ENCODE data around the gene TCF25. TPM values are rescaled to one million over a fixed set of nuclear protein-coding genes. Genes with fewer than 3 reads are reported as not detected.

Gene TCF25
- total and polyA plus RNA-seq, 2 experiments from 2014 or later: 95.4 to 143 TPM

DNA sequence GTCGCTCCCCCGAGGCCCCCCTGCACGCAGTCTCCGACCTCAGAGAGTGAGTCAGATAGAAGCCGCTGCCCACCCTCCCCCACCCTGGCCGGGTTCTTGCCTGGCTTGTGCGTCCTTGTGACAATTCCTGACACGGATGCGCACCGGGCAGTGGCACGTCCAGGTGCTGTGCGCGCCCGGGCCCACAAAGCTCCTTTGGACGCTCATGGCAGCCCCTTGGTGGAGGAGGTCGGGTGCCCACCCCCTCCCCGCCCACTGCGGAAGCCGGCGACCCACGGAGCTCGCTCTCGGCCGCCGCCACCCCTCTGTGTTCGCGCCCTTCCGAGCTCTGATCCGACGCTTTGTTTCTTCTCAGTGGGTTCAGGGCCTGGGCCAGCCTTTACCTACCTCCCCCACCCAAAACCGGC is 49.1 kb downstream of the TCF25 start (continued):
- no peak for TF ChIP-seq EZH2 (IDR thresholded peaks at IDR 0.05; ENCODE audit: low read depth, unreplicated experiment)

DNA sequence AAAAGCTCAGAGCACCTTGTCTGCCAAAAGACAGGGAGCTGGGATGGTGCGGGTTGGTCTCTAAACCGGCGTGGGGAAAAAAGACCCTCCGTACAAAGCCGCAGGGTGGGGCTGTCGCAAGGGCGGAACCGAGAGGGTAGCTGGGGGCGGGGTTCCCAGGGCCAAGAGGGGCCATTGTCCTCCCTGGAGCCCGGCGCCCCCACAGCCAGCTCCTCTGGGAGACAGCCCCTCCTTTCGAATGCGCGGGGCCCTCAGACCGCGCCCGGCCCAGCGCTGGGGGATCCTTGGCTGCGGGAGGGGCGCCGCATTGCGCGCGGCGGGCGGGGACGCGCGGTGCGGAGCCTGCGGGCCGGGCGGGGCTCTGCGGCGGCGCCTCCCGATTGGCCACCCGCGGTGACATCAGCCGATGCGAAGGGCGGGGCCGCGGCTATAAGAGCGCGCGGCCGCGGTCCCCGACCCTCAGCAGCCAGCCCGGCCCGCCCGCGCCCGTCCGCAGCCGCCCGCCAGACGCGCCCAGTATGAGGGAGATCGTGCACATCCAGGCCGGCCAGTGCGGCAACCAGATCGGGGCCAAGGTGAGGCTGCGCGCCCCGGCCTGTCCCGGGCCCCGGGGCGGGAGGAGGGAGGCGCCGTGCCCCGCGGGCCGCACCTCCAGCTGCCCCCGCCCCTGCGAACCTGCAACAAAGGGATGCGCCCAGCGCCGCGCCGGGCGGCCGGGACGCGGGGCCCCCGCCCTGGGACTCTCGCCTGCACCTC is 49.7 kb downstream of the TCF25 start, which contains the start of gene TUBB3:
Gene TUBB3 (plus strand): TSS at position 459 of the 756 bp plus-strand sequence. CDS start 60 bp downstream, at position 519.
- H3K9me2 ChIP-seq (ENCODE audit: insufficient read depth): no peaks in the 10 kb centered on the region
- peak; percentile 4 for ATAC-seq
- no peak within 1 kb of the TSS for H3K27ac Mint-ChIP-seq
- H3K4me1 ChIP-seq (ENCODE audit: insufficient read depth): peaks cover 28% of the 10 kb centered on the region
- H3K9me3 Mint-ChIP-seq: no peaks in the 10 kb centered on the region
- peak; percentile 91 for DNase-seq (ENCODE audit: low spot score)
- peaks cover 42% of the 10 kb centered on the region for H3K27me3 Mint-ChIP-seq (ENCODE audit: insufficient read depth, low read depth, poor library complexity)
- peaks cover 15% of the 10 kb centered on the region for H3K79me2 ChIP-seq (replicated peaks; ENCODE audit: insufficient read depth)
- no peaks in the 10 kb centered on the region for H3K36me3 ChIP-seq (ENCODE audit: insufficient read depth)
- H3K27me3 ChIP-seq (ENCODE audit: insufficient read depth): peaks cover 25% of the 10 kb centered on the region
- H3F3A ChIP-seq (replicated peaks; ENCODE audit: low read depth): peaks cover 8% of the 10 kb centered on the region; the same call in 1 of the 2 replicates
- no peak within 1 kb of the TSS for H3K27ac ChIP-seq (ENCODE audit: low read depth)
- H3K36me3 Mint-ChIP-seq (ENCODE audit: low read depth): no peaks in the 10 kb centered on the region
- H3K4me2 ChIP-seq: peak within 1 kb of the TSS; percentile 92
- H3K4me3 Mint-ChIP-seq: peak within 1 kb of the TSS; percentile 87
- H2AFZ ChIP-seq: peak within 1 kb of the TSS; percentile 83; the same call in 1 of the 2 replicates
- H4K20me1 ChIP-seq (replicated peaks; ENCODE audit: insufficient read depth): peaks cover 13% of the 10 kb centered on the region; the same call in 1 of the 2 replicates
- H3K4me1 Mint-ChIP-seq: peaks cover 16% of the 10 kb centered on the region
- peak within 1 kb of the TSS; percentile 86 for H3K4me3 ChIP-seq
- TF ChIP-seq CREB1 (CRISPR knock-in tag; IDR thresholded peaks at IDR 0.05; ENCODE audit: low read depth): peak; percentile 73
- TF ChIP-seq, protein P1, sequence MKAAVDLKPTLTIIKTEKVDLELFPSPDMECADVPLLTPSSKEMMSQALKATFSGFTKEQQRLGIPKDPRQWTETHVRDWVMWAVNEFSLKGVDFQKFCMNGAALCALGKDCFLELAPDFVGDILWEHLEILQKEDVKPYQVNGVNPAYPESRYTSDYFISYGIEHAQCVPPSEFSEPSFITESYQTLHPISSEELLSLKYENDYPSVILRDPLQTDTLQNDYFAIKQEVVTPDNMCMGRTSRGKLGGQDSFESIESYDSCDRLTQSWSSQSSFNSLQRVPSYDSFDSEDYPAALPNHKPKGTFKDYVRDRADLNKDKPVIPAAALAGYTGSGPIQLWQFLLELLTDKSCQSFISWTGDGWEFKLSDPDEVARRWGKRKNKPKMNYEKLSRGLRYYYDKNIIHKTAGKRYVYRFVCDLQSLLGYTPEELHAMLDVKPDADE (IDR thresholded peaks at IDR 0.05): no peak
- TF ChIP-seq NANOG (IDR thresholded peaks at IDR 0.05; ENCODE audit: borderline replicate concordance): no peak
- no peak for TF ChIP-seq STAT1 (IDR thresholded peaks at IDR 0.05; ENCODE audit: unreplicated experiment)
- no peak for TF ChIP-seq EZH2 (IDR thresholded peaks at IDR 0.05; ENCODE audit: low read depth, unreplicated experiment)
- no peak for TF ChIP-seq ZNF331 (CRISPR knock-in tag; IDR thresholded peaks at IDR 0.05; ENCODE audit: low read depth)
- peak; percentile 92 for TF ChIP-seq POLR2AphosphoS5 (IDR thresholded peaks at IDR 0.05; ENCODE audit: low read depth)
- TF ChIP-seq, protein P2, sequence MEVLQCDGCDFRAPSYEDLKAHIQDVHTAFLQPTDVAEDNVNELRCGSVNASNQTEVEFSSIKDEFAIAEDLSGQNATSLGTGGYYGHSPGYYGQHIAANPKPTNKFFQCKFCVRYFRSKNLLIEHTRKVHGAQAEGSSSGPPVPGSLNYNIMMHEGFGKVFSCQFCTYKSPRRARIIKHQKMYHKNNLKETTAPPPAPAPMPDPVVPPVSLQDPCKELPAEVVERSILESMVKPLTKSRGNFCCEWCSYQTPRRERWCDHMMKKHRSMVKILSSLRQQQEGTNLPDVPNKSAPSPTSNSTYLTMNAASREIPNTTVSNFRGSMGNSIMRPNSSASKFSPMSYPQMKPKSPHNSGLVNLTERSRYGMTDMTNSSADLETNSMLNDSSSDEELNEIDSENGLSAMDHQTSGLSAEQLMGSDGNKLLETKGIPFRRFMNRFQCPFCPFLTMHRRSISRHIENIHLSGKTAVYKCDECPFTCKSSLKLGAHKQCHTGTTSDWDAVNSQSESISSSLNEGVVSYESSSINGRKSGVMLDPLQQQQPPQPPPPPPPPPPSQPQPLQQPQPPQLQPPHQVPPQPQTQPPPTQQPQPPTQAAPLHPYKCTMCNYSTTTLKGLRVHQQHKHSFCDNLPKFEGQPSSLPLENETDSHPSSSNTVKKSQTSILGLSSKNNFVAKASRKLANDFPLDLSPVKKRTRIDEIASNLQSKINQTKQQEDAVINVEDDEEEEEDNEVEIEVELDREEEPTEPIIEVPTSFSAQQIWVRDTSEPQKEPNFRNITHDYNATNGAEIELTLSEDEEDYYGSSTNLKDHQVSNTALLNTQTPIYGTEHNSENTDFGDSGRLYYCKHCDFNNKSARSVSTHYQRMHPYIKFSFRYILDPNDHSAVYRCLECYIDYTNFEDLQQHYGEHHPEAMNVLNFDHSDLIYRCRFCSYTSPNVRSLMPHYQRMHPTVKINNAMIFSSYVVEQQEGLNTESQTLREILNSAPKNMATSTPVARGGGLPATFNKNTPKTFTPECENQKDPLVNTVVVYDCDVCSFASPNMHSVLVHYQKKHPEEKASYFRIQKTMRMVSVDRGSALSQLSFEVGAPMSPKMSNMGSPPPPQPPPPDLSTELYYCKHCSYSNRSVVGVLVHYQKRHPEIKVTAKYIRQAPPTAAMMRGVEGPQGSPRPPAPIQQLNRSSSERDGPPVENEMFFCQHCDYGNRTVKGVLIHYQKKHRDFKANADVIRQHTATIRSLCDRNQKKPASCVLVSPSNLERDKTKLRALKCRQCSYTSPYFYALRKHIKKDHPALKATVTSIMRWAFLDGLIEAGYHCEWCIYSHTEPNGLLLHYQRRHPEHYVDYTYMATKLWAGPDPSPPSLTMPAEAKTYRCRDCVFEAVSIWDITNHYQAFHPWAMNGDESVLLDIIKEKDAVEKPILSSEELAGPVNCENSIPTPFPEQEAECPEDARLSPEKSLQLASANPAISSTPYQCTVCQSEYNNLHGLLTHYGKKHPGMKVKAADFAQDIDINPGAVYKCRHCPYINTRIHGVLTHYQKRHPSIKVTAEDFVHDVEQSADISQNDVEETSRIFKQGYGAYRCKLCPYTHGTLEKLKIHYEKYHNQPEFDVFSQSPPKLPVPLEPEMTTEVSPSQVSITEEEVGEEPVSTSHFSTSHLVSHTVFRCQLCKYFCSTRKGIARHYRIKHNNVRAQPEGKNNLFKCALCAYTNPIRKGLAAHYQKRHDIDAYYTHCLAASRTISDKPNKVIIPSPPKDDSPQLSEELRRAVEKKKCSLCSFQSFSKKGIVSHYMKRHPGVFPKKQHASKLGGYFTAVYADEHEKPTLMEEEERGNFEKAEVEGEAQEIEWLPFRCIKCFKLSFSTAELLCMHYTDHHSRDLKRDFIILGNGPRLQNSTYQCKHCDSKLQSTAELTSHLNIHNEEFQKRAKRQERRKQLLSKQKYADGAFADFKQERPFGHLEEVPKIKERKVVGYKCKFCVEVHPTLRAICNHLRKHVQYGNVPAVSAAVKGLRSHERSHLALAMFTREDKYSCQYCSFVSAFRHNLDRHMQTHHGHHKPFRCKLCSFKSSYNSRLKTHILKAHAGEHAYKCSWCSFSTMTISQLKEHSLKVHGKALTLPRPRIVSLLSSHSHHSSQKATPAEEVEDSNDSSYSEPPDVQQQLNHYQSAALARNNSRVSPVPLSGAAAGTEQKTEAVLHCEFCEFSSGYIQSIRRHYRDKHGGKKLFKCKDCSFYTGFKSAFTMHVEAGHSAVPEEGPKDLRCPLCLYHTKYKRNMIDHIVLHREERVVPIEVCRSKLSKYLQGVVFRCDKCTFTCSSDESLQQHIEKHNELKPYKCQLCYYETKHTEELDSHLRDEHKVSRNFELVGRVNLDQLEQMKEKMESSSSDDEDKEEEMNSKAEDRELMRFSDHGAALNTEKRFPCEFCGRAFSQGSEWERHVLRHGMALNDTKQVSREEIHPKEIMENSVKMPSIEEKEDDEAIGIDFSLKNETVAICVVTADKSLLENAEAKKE (CRISPR knock-in tag; IDR thresholded peaks at IDR 0.05): no peak
- TF ChIP-seq ZNF114 (CRISPR knock-in tag; IDR thresholded peaks at IDR 0.05): no peak
- no peak for TF ChIP-seq JUNB (IDR thresholded peaks at IDR 0.05; ENCODE audit: unreplicated experiment)
- TF ChIP-seq, protein P3, sequence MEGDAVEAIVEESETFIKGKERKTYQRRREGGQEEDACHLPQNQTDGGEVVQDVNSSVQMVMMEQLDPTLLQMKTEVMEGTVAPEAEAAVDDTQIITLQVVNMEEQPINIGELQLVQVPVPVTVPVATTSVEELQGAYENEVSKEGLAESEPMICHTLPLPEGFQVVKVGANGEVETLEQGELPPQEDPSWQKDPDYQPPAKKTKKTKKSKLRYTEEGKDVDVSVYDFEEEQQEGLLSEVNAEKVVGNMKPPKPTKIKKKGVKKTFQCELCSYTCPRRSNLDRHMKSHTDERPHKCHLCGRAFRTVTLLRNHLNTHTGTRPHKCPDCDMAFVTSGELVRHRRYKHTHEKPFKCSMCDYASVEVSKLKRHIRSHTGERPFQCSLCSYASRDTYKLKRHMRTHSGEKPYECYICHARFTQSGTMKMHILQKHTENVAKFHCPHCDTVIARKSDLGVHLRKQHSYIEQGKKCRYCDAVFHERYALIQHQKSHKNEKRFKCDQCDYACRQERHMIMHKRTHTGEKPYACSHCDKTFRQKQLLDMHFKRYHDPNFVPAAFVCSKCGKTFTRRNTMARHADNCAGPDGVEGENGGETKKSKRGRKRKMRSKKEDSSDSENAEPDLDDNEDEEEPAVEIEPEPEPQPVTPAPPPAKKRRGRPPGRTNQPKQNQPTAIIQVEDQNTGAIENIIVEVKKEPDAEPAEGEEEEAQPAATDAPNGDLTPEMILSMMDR (conservative IDR thresholded peaks at IDR 0.05; ENCODE audit: low read depth in 2 of 2): no peak
- TF ChIP-seq, protein P4, sequence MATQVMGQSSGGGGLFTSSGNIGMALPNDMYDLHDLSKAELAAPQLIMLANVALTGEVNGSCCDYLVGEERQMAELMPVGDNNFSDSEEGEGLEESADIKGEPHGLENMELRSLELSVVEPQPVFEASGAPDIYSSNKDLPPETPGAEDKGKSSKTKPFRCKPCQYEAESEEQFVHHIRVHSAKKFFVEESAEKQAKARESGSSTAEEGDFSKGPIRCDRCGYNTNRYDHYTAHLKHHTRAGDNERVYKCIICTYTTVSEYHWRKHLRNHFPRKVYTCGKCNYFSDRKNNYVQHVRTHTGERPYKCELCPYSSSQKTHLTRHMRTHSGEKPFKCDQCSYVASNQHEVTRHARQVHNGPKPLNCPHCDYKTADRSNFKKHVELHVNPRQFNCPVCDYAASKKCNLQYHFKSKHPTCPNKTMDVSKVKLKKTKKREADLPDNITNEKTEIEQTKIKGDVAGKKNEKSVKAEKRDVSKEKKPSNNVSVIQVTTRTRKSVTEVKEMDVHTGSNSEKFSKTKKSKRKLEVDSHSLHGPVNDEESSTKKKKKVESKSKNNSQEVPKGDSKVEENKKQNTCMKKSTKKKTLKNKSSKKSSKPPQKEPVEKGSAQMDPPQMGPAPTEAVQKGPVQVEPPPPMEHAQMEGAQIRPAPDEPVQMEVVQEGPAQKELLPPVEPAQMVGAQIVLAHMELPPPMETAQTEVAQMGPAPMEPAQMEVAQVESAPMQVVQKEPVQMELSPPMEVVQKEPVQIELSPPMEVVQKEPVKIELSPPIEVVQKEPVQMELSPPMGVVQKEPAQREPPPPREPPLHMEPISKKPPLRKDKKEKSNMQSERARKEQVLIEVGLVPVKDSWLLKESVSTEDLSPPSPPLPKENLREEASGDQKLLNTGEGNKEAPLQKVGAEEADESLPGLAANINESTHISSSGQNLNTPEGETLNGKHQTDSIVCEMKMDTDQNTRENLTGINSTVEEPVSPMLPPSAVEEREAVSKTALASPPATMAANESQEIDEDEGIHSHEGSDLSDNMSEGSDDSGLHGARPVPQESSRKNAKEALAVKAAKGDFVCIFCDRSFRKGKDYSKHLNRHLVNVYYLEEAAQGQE (IDR thresholded peaks at IDR 0.05; ENCODE audit: unreplicated experiment): peak; percentile 36

Measured in GM23338 (cell line).